ENCODE results near the gene STK24. TPM values are rescaled to one million over a fixed set of nuclear protein-coding genes. Genes with fewer than 3 reads are reported as not detected.

The STK24 gene
- total RNA-seq, 1 donor from 2014 or later, result 19.8 TPM

GRCh38 chr13:98524793-98525192 lies 52.1 kb downstream of the STK24 start:
- Histone ChIP-seq H3K27ac (ENCODE audit: low read depth, low read length) (peak overlapping the region; percentile 17), H3K9ac (ENCODE audit: low read depth in 1 of 3, low read length in 3 of 3) (peak overlapping the region; percentile 16 to 54 (median 19)), H3K4me3 (ENCODE audit: low read length in 3 of 3) (no peak overlapping the region), H3K27me3 (ENCODE audit: control insufficient read depth in 3 of 3, insufficient read depth in 3 of 3, low read length in 3 of 3) (no peaks in the 10 kb centered on the region), H3K4me1 (ENCODE audit: control insufficient read depth in 3 of 3, insufficient read depth in 3 of 3, low read length in 3 of 3) (peaks cover 63 to 72% (median 70%) of the 10 kb centered on the region in 3 donors), H3K9me3 (ENCODE audit: control insufficient read depth in 3 of 3, low read length in 3 of 3) (no peaks in the 10 kb centered on the region), H3K36me3 (ENCODE audit: control insufficient read depth in 3 of 3, insufficient read depth in 3 of 3, low read length in 3 of 3) (peaks cover 0 to 3% (median 0%) of the 10 kb centered on the region in 3 donors)

- Histone ChIP-seq H3K27ac (ENCODE audit: low read depth, low read length) (no peak overlapping the region), H3K9ac (ENCODE audit: low read depth in 1 of 3, low read length in 3 of 3) (peak overlapping the region; percentile 16 to 54 (median 19)), H3K9me3 (ENCODE audit: control insufficient read depth in 3 of 3, low read length in 3 of 3) (no peaks in the 10 kb centered on the region), H3K4me3 (ENCODE audit: low read length in 3 of 3) (no peak overlapping the region), H3K4me1 (ENCODE audit: control insufficient read depth in 3 of 3, insufficient read depth in 3 of 3, low read length in 3 of 3) (peaks cover 60 to 68% (median 67%) of the 10 kb centered on the region in 3 donors), H3K36me3 (ENCODE audit: control insufficient read depth in 3 of 3, insufficient read depth in 3 of 3, low read length in 3 of 3) (peaks cover 0 to 3% (median 0%) of the 10 kb centered on the region in 3 donors), H3K27me3 (ENCODE audit: control insufficient read depth in 3 of 3, insufficient read depth in 3 of 3, low read length in 3 of 3) (no peaks in the 10 kb centered on the region)
Measured at GRCh38 chr13:98524391-98524790, 52.5 kb downstream of the STK24 start.

GRCh38 chr13:98523455-98524102 lies 53.3 kb downstream of the STK24 start:
- peaks cover 0 to 3% (median 0%) of the 10 kb centered on the region in 3 donors for H3K36me3 ChIP-seq (ENCODE audit: control insufficient read depth in 3 of 3, insufficient read depth in 3 of 3, low read length in 3 of 3)
- no peak overlapping the region for H3K9ac ChIP-seq (ENCODE audit: low read depth in 1 of 3, low read length in 3 of 3)
- no peak overlapping the region for H3K27ac ChIP-seq (ENCODE audit: low read depth, low read length)
- no peaks in the 10 kb centered on the region for H3K27me3 ChIP-seq (ENCODE audit: control insufficient read depth in 3 of 3, insufficient read depth in 3 of 3, low read length in 3 of 3)
- peaks cover 54 to 63% (median 59%) of the 10 kb centered on the region in 3 donors for H3K4me1 ChIP-seq (ENCODE audit: control insufficient read depth in 3 of 3, insufficient read depth in 3 of 3, low read length in 3 of 3)
- H3K9me3 ChIP-seq (ENCODE audit: control insufficient read depth in 3 of 3, low read length in 3 of 3), result no peaks in the 10 kb centered on the region
- H3K4me3 ChIP-seq (ENCODE audit: low read length in 3 of 3), result no peak overlapping the region

- Histone ChIP-seq H3K9me3 (ENCODE audit: control insufficient read depth in 3 of 3, low read length in 3 of 3) (no peaks in the 10 kb centered on the region), H3K4me3 (ENCODE audit: low read length in 3 of 3) (no peak overlapping the region), H3K27me3 (ENCODE audit: control insufficient read depth in 3 of 3, insufficient read depth in 3 of 3, low read length in 3 of 3) (no peaks in the 10 kb centered on the region), H3K27ac (ENCODE audit: low read depth, low read length) (no peak overlapping the region), H3K9ac (ENCODE audit: low read depth in 1 of 3, low read length in 3 of 3) (no peak overlapping the region), H3K4me1 (ENCODE audit: control insufficient read depth in 3 of 3, insufficient read depth in 3 of 3, low read length in 3 of 3) (peaks cover 54 to 65% (median 55%) of the 10 kb centered on the region in 3 donors), H3K36me3 (ENCODE audit: control insufficient read depth in 3 of 3, insufficient read depth in 3 of 3, low read length in 3 of 3) (peaks cover 0 to 3% (median 0%) of the 10 kb centered on the region in 3 donors)
Measured at GRCh38 chr13:98522371-98522770, 54.5 kb downstream of the STK24 start.

- H3K9ac ChIP-seq (ENCODE audit: low read depth in 1 of 3, low read length in 3 of 3), result no peak overlapping the region
- H3K4me3 ChIP-seq (ENCODE audit: low read length in 3 of 3), result no peak overlapping the region
- H3K36me3 ChIP-seq (ENCODE audit: control insufficient read depth in 3 of 3, insufficient read depth in 3 of 3, low read length in 3 of 3), result peaks cover 0 to 3% (median 0%) of the 10 kb centered on the region in 3 donors
- no peaks in the 10 kb centered on the region for H3K9me3 ChIP-seq (ENCODE audit: control insufficient read depth in 3 of 3, low read length in 3 of 3)
- H3K4me1 ChIP-seq (ENCODE audit: control insufficient read depth in 3 of 3, insufficient read depth in 3 of 3, low read length in 3 of 3), result peaks cover 54 to 67% (median 55%) of the 10 kb centered on the region in 3 donors
- H3K27ac ChIP-seq (ENCODE audit: low read depth, low read length), result no peak overlapping the region
- H3K27me3 ChIP-seq (ENCODE audit: control insufficient read depth in 3 of 3, insufficient read depth in 3 of 3, low read length in 3 of 3), result no peaks in the 10 kb centered on the region
Measured at GRCh38 chr13:98521461-98522247, 55.3 kb downstream of the STK24 start.

GRCh38 chr13:98520674-98521449 lies 56.0 kb downstream of the STK24 start:
- no peak overlapping the region for H3K4me3 ChIP-seq (ENCODE audit: low read length in 3 of 3)
- H3K9me3 ChIP-seq (ENCODE audit: control insufficient read depth in 3 of 3, low read length in 3 of 3), result no peaks in the 10 kb centered on the region
- no peak overlapping the region for H3K9ac ChIP-seq (ENCODE audit: low read depth in 1 of 3, low read length in 3 of 3)
- H3K4me1 ChIP-seq (ENCODE audit: control insufficient read depth in 3 of 3, insufficient read depth in 3 of 3, low read length in 3 of 3), result peaks cover 56 to 69% (median 62%) of the 10 kb centered on the region in 3 donors
- H3K36me3 ChIP-seq (ENCODE audit: control insufficient read depth in 3 of 3, insufficient read depth in 3 of 3, low read length in 3 of 3), result peaks cover 0 to 3% (median 0%) of the 10 kb centered on the region in 3 donors
- no peaks in the 10 kb centered on the region for H3K27me3 ChIP-seq (ENCODE audit: control insufficient read depth in 3 of 3, insufficient read depth in 3 of 3, low read length in 3 of 3)
- no peak overlapping the region for H3K27ac ChIP-seq (ENCODE audit: low read depth, low read length)

GRCh38 chr13:98519976-98520375 lies 56.9 kb downstream of the STK24 start:
- Histone ChIP-seq H3K4me1 (ENCODE audit: control insufficient read depth in 3 of 3, insufficient read depth in 3 of 3, low read length in 3 of 3) (peaks cover 50 to 61% (median 57%) of the 10 kb centered on the region in 3 donors), H3K36me3 (ENCODE audit: control insufficient read depth in 3 of 3, insufficient read depth in 3 of 3, low read length in 3 of 3) (peaks cover 0 to 3% (median 0%) of the 10 kb centered on the region in 3 donors), H3K9ac (ENCODE audit: low read depth in 1 of 3, low read length in 3 of 3) (peak overlapping the region in 1 of 3 donors; percentile 33), H3K4me3 (ENCODE audit: low read length in 3 of 3) (no peak overlapping the region), H3K9me3 (ENCODE audit: control insufficient read depth in 3 of 3, low read length in 3 of 3) (no peaks in the 10 kb centered on the region), H3K27ac (ENCODE audit: low read depth, low read length) (no peak overlapping the region), H3K27me3 (ENCODE audit: control insufficient read depth in 3 of 3, insufficient read depth in 3 of 3, low read length in 3 of 3) (no peaks in the 10 kb centered on the region)

GRCh38 chr13:98517576-98518310 lies 59.2 kb downstream of the STK24 start:
- no peaks in the 10 kb centered on the region for H3K9me3 ChIP-seq (ENCODE audit: control insufficient read depth in 3 of 3, low read length in 3 of 3)
- no peaks in the 10 kb centered on the region for H3K27me3 ChIP-seq (ENCODE audit: control insufficient read depth in 3 of 3, insufficient read depth in 3 of 3, low read length in 3 of 3)
- peaks cover 0 to 2% (median 0%) of the 10 kb centered on the region in 3 donors for H3K36me3 ChIP-seq (ENCODE audit: control insufficient read depth in 3 of 3, insufficient read depth in 3 of 3, low read length in 3 of 3)
- peaks cover 28 to 44% (median 36%) of the 10 kb centered on the region in 3 donors for H3K4me1 ChIP-seq (ENCODE audit: control insufficient read depth in 3 of 3, insufficient read depth in 3 of 3, low read length in 3 of 3)
- no peak overlapping the region for H3K9ac ChIP-seq (ENCODE audit: low read depth in 1 of 3, low read length in 3 of 3)
- H3K27ac ChIP-seq (ENCODE audit: low read depth, low read length), result no peak overlapping the region
- H3K4me3 ChIP-seq (ENCODE audit: low read length in 3 of 3), result no peak overlapping the region

GRCh38 chr13:98515818-98516465 lies 61.0 kb downstream of the STK24 start:
- Histone ChIP-seq H3K27ac (ENCODE audit: low read depth, low read length) (no peak overlapping the region), H3K4me1 (ENCODE audit: control insufficient read depth in 3 of 3, insufficient read depth in 3 of 3, low read length in 3 of 3) (peaks cover 14 to 31% (median 23%) of the 10 kb centered on the region in 3 donors), H3K36me3 (ENCODE audit: control insufficient read depth in 3 of 3, insufficient read depth in 3 of 3, low read length in 3 of 3) (no peaks in the 10 kb centered on the region), H3K9me3 (ENCODE audit: control insufficient read depth in 3 of 3, low read length in 3 of 3) (no peaks in the 10 kb centered on the region), H3K27me3 (ENCODE audit: control insufficient read depth in 3 of 3, insufficient read depth in 3 of 3, low read length in 3 of 3) (no peaks in the 10 kb centered on the region), H3K4me3 (ENCODE audit: low read length in 3 of 3) (no peak overlapping the region), H3K9ac (ENCODE audit: low read depth in 1 of 3, low read length in 3 of 3) (no peak overlapping the region)
